T-helper 1 cell (primary cell): Measurements from ENCODE around the gene PRAMEF5.
A peak's percentile ranks its signal among the peaks of the same experiment; 100 is the strongest.
"Not testable (repeated sequence)": the region's sequence is repeated elsewhere in the genome, so short reads cannot be mapped to it uniquely, and the experiment has no call there.

ENCODE experiments used
- DNase-seq, 5 donors: peaks; one replicate each; pipeline ENCODE4 v3.0.0-alpha.2; 2012 to 2020
- total RNA-seq, 4 donors: gene quantifications; one replicate each; lab custom pipeline; 2026; lab: John Stamatoyannopoulos, UW

The PRAMEF5 gene
- total RNA-seq = 0 reads per million in 4 donors

GRCh38 chr1:13253898-13254297 lies at the start of gene PRAMEF5:
PRAMEF5 (plus strand) TSS chr1:13254198; CDS start chr1:13259269, 5,071 bp downstream.
- not testable (repeated sequence) for DNase-seq

- DNase-seq = not testable (repeated sequence)
Measured at GRCh38 chr1:13208712-13209111, 45.3 kb upstream of the PRAMEF5 start.

- not testable (repeated sequence) for DNase-seq
Measured at GRCh38 chr1:13216619-13217018, 37.4 kb upstream of the PRAMEF5 start.

- not testable (repeated sequence) for DNase-seq
Measured at GRCh38 chr1:13219203-13219602, 34.8 kb upstream of the PRAMEF5 start.

GRCh38 chr1:13222788-13223187 lies 31.2 kb upstream of the PRAMEF5 start:
- not testable (repeated sequence) for DNase-seq

- DNase-seq = no peak
Measured at GRCh38 chr1:13224480-13225060, 29.4 kb upstream of the PRAMEF5 start.

GRCh38 chr1:13225675-13226204 lies 28.3 kb upstream of the PRAMEF5 start, which contains the start of gene PRAMEF18:
PRAMEF18 (minus strand) TSS chr1:13226154; CDS start chr1:13226106, 48 bp downstream.
- not testable (repeated sequence) for DNase-seq

- DNase-seq = not testable (repeated sequence)
Measured at GRCh38 chr1:13227271-13228055, 26.5 kb upstream of the PRAMEF5 start.

- peak in 2 of 5 donors; percentile 25 to 26 for DNase-seq
Measured at GRCh38 chr1:13228343-13228781, 25.6 kb upstream of the PRAMEF5 start.

GRCh38 chr1:13230096-13230495 lies 23.9 kb upstream of the PRAMEF5 start:
- not testable (repeated sequence) for DNase-seq

GRCh38 chr1:13230601-13231000 lies 23.4 kb upstream of the PRAMEF5 start:
- not testable (repeated sequence) for DNase-seq

- not testable (repeated sequence) for DNase-seq
Measured at GRCh38 chr1:13231061-13231750, 22.8 kb upstream of the PRAMEF5 start.

- not testable (repeated sequence) for DNase-seq
Measured at GRCh38 chr1:13232056-13232455, 21.9 kb upstream of the PRAMEF5 start.

- not testable (repeated sequence) for DNase-seq
Measured at GRCh38 chr1:13234057-13234456, 19.9 kb upstream of the PRAMEF5 start.

- not testable (repeated sequence) for DNase-seq
Measured at GRCh38 chr1:13237572-13237971, 16.4 kb upstream of the PRAMEF5 start.

- not testable (repeated sequence) for DNase-seq
Measured at GRCh38 chr1:13239633-13240032, 14.4 kb upstream of the PRAMEF5 start.

GRCh38 chr1:13243536-13244263 lies 10.3 kb upstream of the PRAMEF5 start:
- not testable (repeated sequence) for DNase-seq

GRCh38 chr1:13245841-13246553 lies 8.0 kb upstream of the PRAMEF5 start:
- not testable (repeated sequence) for DNase-seq

GRCh38 chr1:13246554-13246871 lies 7.5 kb upstream of the PRAMEF5 start:
- not testable (repeated sequence) for DNase-seq

- not testable (repeated sequence) for DNase-seq
Measured at GRCh38 chr1:13247122-13247521, 6.9 kb upstream of the PRAMEF5 start.

- not testable (repeated sequence) for DNase-seq
Measured at GRCh38 chr1:13265124-13265523, 11.1 kb downstream of the PRAMEF5 start.
